Right lobe of liver (tissue), 6 donors: ENCODE results near the gene HDAC9. TPM values are rescaled to one million over a fixed set of nuclear protein-coding genes. Genes with fewer than 3 reads are reported as not detected.
"Not testable (repeated sequence)": the region's sequence is repeated elsewhere in the genome, so short reads cannot be mapped to it uniquely, and the experiment has no call there.

Experiments
- ATAC-seq, 4 donors: fragments of 200-7000 bp; cut with Tn5 transposase; one replicate each; pipeline ENCODE4 v1.9.1; 2020; ENCODE audit warnings: mild to moderate bottlenecking in 4 of 4, moderate library complexity in 4 of 4
- DNase-seq, 3 donors: peaks; one replicate each; pipeline ENCODE4 v3.0.0-alpha.2; 2020
- H3K27ac ChIP-seq, 3 donors: fragments of 200-600 bp; one replicate each; pipeline ENCODE4 v1.8.0; 2022
- H3K27me3 ChIP-seq, 2 donors: fragments of 200-600 bp; one replicate each; pipeline ENCODE4 v1.8.0; 2022
- H3K36me3 ChIP-seq, 4 donors: fragments of 200-600 bp; sonication (generic) in 1 of 4; one replicate each; pipeline versions ENCODE4 v1.5.1 to v1.8.0; 2017 to 2022; ENCODE audit warnings: control low read depth in 1 of 4
- H3K4me1 ChIP-seq, 4 donors: fragments of 200-600 bp; sonication (generic) in 1 of 4; one replicate each; pipeline versions ENCODE4 v1.5.1 to v1.8.0; 2017 to 2022; ENCODE audit warnings: control low read depth in 1 of 4
- H3K4me3 ChIP-seq, 3 donors: fragments of 200-600 bp; one replicate each; pipeline ENCODE4 v1.8.0; 2022
- H3K9me3 ChIP-seq, 4 donors: fragments of 200-600 bp; sonication (generic) in 1 of 4; one replicate each; pipeline versions ENCODE4 v1.5.1 to v1.8.0; 2017 to 2022; ENCODE audit warnings: control low read depth in 1 of 4
- CTCF ChIP-seq, 4 donors: fragments of 200-600 bp in 3 of 4; fragments of 450-650 bp in 1 of 4; IDR thresholded peaks; one replicate each; pipeline versions ENCODE4 v1.5.1 to v1.8.0; 2016 to 2022; ENCODE audit warnings: antibody characterized with exemption in 4 of 4, mild to moderate bottlenecking in 2 of 4
- POLR2A ChIP-seq: fragments of 450-650 bp; IDR thresholded peaks from one replicate; pipeline ENCODE4 v1.6.1; 2017; ENCODE audit warnings: antibody characterized with exemption, mild to moderate bottlenecking
- WGBS: methylation state at CpG from one replicate; pipeline ENCODE4 v1.1.6; 2018; ENCODE audit warnings: low coverage, low lambda C conversion rate; ENCODE audit not compliant: insufficient coverage; ENCODE audit errors: missing lambda C conversion rate; 5-methylcytosine and 5-hydroxymethylcytosine counted together
- intact Hi-C, 2 donors: fragments of 100-400 bp; cut with DNase I; formaldehyde crosslinking; loops; one replicate each; pipeline versions ENCODE4 v1.11.2 to v1.14.1; 2022
- total RNA-seq, 6 experiments: library from RNA; depleted of rRNA in 2 of 6; stranded (reverse); fragments of >200 nt in 2 of 6; fragmentation: NEBNext Ultra II Directional in 3 of 6; extraction: Animal tissue kit (Norgen Biotek cat#: 25700) in 3 of 6; gene quantifications; one replicate each; pipeline versions ENCODE4 v1.1.0 to v1.2.4, GENCODE V29; 2016 to 2023
- donor health status: DM: no; HTN: yes; CAD: no.
- donor health status: DM: no; HTN: no; CAD: no.
- donor health status: DM: no; HTN: no; CAD: no.
- donor health status: DM: no; HTN: yes; CAD: no.
- donor health status: DM: no; HTN: yes; CAD: no.

The HDAC9 gene
- total RNA-seq, 6 experiments from 2014 or later, result 1.0 to 4.1 (median 2.5) TPM

GRCh38 chr7:18958627-18959026, 463.1 kb downstream of the HDAC9 start:
- intact Hi-C loops, result no loop called here
- TF ChIP-seq POLR2A, result no peak
- no peak for TF ChIP-seq CTCF (IDR thresholded peaks at IDR 0.05)
- WGBS, result 48% methylated on average over 4 of the region's 4 CpGs
- Histone ChIP-seq H3K9me3 (no peaks in the 10 kb centered on the region), H3K36me3 (no peaks in the 10 kb centered on the region), H3K27ac (no peak overlapping the region), H3K4me1 (no peaks in the 10 kb centered on the region), H3K4me3 (no peak overlapping the region), H3K27me3 (no peaks in the 10 kb centered on the region)
- ATAC-seq (no peak), DNase-seq (no peak)

GRCh38 chr7:18960725-18961124, 465.2 kb downstream of the HDAC9 start:
- WGBS, result 30% methylated on average over 4 of the region's 4 CpGs
- H3K4me3 ChIP-seq, result no peak overlapping the region
- H3K9me3 ChIP-seq, result no peaks in the 10 kb centered on the region
- ATAC-seq (no peak), DNase-seq (no peak)
- no peaks in the 10 kb centered on the region for H3K36me3 ChIP-seq
- intact Hi-C loops, result no loop called here
- no peaks in the 10 kb centered on the region for H3K27me3 ChIP-seq
- no peak overlapping the region for H3K27ac ChIP-seq
- TF ChIP-seq POLR2A (no peak), CTCF (IDR thresholded peaks at IDR 0.05) (no peak)
- H3K4me1 ChIP-seq, result no peaks in the 10 kb centered on the region

- DNase-seq, result no peak
- Histone ChIP-seq H3K4me1 (no peaks in the 10 kb centered on the region), H3K4me3 (no peak overlapping the region), H3K9me3 (no peaks in the 10 kb centered on the region), H3K27me3 (no peaks in the 10 kb centered on the region), H3K27ac (no peak overlapping the region), H3K36me3 (no peaks in the 10 kb centered on the region)
- TF ChIP-seq POLR2A, result no peak
- TF ChIP-seq CTCF (IDR thresholded peaks at IDR 0.05), result no peak
- intact Hi-C loops, result no loop called here
- WGBS, result 68% methylated on average over 4 of the region's 4 CpGs
- no peak for ATAC-seq
Observed at GRCh38 chr7:18962031-18962430, 466.5 kb downstream of the HDAC9 start.

GRCh38 chr7:18965657-18966056, 470.1 kb downstream of the HDAC9 start:
- DNase-seq (no peak), ATAC-seq (no peak)
- no peak overlapping the region for H3K4me3 ChIP-seq
- H3K9me3 ChIP-seq, result no peaks in the 10 kb centered on the region
- TF ChIP-seq CTCF (IDR thresholded peaks at IDR 0.05) (no peak), POLR2A (no peak)
- intact Hi-C loops, result no loop called here
- H3K27me3 ChIP-seq, result no peaks in the 10 kb centered on the region
- H3K27ac ChIP-seq, result no peak overlapping the region
- WGBS, result 68% methylated on average over 2 of the region's 3 CpGs
- H3K4me1 ChIP-seq, result no peaks in the 10 kb centered on the region
- no peaks in the 10 kb centered on the region for H3K36me3 ChIP-seq

- ATAC-seq, H3K27me3 ChIP-seq, intact Hi-C loops, H3K4me3 ChIP-seq, H3K4me1 ChIP-seq, DNase-seq, H3K9me3 ChIP-seq, H3K27ac ChIP-seq, H3K36me3 ChIP-seq: not testable (repeated sequence)
- 71% methylated on average over 16 of the region's 16 CpGs for WGBS
Observed at GRCh38 chr7:18967755-18968154, 472.2 kb downstream of the HDAC9 start.
